Measurements from ENCODE around the gene CADPS2. TPM values are rescaled to one million over a fixed set of nuclear protein-coding genes. Genes with fewer than 3 reads are reported as not detected.

The CADPS2 gene
- total RNA-seq, 4 donors from 2014 or later: 8.7 to 27.9 (median 16.7) TPM

DNA sequence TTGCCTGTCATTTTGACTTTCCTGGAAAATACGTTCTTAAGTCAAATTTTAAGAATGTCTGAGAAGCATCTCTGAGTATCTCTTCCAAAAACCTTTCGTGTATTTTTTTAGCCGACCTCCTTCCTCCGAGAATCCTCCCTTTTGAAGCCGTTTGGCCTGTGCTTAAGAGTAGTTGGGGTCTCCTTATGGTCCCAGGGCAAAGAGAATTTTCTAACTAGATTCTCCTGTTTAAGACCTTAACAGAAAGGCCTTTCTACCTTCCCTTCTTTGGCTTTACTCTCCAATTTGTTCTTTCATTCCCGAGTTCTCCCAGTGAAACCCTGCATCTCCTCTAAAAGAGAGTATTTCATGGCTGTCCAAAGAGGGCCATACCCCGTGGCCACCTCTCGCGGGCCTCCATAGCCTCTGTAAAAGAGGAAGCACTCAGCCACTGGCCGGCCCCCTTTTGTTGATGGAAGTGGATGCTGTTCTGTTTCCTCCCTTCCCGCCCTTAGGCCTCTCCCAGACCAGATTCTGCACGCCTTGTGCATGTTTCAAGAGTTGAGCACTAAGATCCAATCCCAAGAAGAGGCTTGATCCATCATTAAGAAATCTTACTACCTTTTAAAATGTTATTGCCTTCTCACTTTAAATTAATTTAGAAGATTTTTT is 575.1 kb downstream of the CADPS2 start:
- TF ChIP-seq, protein P1, sequence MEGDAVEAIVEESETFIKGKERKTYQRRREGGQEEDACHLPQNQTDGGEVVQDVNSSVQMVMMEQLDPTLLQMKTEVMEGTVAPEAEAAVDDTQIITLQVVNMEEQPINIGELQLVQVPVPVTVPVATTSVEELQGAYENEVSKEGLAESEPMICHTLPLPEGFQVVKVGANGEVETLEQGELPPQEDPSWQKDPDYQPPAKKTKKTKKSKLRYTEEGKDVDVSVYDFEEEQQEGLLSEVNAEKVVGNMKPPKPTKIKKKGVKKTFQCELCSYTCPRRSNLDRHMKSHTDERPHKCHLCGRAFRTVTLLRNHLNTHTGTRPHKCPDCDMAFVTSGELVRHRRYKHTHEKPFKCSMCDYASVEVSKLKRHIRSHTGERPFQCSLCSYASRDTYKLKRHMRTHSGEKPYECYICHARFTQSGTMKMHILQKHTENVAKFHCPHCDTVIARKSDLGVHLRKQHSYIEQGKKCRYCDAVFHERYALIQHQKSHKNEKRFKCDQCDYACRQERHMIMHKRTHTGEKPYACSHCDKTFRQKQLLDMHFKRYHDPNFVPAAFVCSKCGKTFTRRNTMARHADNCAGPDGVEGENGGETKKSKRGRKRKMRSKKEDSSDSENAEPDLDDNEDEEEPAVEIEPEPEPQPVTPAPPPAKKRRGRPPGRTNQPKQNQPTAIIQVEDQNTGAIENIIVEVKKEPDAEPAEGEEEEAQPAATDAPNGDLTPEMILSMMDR (IDR thresholded peaks at IDR 0.05; ENCODE audit: low read depth): no peak

DNA sequence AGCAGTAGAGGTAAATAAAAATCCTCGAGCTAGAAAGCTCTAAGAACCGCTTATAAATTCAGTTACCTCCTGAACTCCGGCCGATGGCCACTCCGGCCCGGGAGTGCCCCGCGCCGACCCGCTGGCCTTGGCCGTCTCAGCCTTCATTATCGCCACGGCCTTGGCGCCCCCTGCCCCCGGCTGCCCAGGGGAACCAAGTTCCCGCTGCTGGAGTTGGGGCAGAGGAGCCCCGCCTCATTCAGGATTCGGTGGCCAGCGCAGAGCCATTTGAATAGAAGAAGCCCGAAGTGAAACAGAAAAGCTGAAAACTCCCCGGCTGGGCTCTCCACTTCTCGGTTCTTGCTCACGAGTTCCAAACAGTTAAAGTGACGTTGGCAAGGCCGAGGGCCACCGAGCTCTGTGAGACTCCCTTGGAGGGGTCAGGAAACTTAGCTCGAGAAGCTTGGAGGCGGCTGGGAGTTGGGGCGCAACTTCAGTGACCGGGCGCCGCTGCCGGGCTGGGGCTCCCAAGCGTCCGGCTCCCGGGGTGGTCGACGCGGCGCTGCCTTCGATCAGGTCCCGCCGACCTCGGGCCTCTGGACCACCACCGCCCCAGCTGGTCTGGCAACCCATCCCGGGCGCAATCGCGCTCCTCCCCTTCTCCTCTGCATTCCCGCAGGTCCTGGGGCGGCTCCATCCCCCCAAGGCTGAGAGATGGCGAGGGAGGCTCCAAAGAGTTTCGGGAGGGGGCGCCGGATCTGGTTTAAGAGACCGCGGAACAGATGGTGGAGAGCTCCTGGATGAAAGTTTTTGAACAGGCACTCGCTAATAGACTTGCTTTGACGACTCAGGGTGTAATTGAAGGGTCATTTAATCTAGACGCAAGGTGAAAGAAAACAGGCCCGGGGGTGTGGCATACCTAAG is 575.9 kb downstream of the CADPS2 start:
- TF ChIP-seq, protein P1 (IDR thresholded peaks at IDR 0.05; ENCODE audit: low read depth): no peak

DNA sequence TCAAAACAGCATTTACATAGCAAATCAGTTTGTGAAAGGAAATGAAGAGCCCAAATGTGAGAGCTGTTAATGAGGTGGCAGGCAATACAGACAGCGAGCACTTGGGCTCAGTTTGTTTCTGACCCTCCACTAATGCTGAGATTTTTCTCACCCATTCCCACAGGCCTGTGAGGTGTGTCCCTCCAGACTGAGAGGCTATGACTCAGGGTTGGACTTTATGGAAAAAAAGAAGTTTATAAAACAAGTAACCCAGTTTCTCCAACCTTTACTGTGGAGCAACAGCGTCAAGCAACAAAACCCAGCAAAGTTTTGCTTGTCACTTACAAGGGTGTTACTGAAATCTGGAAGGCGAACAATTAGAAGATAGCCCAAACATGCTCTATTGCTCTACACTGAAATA is 576.8 kb downstream of the CADPS2 start:
- TF ChIP-seq, protein P1 (IDR thresholded peaks at IDR 0.05; ENCODE audit: low read depth): no peak

DNA sequence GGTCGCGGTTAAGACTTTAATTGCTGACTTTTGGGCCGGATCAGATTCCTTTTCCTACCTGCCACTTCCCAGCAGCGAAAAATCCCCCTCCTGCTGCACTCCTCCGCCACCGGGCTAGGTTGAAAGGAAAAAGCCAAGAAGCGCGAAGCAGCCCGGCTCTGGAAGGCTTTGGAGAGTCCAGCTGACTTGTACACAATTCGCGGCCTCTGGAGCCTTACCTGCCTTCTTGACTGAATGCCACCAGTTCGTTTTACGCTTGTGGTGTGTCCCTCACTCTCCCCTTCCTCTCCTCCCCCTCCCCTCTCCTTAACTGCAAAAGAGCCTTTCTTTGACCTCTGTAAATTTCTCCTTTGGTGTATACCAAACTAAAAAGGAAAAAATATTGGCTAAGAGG is 579.0 kb downstream of the CADPS2 start:
- TF ChIP-seq, protein P1 (IDR thresholded peaks at IDR 0.05; ENCODE audit: low read depth): no peak

DNA sequence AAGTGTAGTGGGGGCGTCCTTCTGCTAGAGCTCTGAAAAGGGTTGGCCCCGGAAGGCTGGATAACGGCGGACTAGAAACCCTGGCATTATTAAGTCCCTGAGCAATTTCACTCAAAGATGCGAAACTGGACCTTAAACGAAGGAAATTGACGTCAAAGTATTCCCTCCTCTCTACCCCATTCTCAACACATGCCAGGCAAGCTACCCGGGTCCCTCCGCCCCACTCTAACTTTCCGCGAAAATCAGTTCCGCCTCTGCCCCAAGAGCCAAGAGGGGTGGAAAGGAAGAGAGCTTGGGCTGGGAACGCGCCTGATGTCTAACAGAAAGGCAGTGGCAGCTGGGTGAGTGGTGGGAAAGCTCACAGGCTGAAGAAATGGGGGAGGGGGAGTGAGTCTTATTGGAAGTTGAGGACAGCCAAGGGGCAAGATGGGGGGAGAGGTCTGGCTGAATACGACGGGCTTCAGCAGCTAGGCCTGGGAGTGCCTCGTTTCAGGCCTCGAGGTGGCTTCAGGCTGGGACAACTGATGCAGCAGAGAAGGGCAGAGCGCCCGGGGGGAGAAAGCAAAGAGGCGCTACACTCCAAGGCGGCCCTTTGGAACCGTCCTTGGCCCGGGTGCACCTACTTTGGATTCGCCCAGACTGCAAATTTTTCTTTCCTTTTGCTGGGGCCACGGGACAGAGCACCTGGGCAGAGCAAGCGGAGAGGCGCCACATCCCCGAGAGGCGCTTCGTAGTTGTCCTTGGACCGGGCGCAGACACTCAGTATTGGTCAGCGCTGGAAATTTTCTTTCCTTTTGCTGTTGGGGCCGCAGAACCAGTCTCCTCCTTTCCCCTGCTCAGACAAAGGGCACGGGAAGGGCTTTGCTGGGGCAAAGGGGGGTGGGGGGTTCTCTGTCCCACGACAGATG is 579.7 kb downstream of the CADPS2 start:
- TF ChIP-seq, protein P1 (IDR thresholded peaks at IDR 0.05; ENCODE audit: low read depth): no peak

DNA sequence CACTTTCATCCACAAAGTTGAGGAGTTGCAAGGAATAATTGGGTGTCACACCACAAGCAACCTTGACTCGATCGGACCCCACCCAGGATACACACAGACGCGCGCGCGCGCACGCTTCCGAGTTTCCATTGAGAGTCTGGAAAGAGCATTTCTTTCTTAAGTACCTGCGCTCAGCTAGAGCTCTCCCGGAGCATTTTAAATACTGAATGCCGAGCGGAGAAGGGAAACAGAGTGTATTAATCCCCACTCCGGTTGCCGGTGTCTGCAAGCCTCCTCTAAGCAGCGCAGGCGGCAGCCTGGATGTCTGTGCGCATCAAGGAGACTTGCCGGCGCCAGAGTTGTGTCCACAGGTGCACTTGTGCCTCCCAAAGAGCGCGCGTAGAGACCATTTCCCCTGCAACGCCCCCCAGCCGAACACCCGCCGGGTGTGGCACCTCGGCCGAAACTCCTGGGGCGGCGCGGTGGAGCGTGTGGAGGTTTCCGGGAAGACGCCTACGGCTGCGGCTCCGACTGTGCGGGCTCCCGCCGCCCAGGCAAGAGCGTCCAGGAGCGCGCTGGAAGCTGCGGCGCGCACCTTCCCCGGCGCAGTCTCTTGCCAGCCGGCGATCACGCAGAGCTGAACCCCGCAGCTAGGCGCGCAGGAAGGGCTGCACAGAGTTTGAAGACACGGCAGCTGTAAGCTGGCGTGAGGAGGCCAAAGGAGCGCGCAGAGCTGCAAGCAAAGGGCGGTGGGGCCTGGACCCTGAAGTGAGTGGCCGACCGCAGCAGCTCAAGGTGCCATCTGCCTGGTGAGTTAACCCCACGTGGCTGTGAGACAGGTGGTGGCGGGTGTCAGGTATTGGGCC is 580.6 kb downstream of the CADPS2 start:
- TF ChIP-seq, protein P1 (IDR thresholded peaks at IDR 0.05; ENCODE audit: low read depth): no peak

All from subcutaneous adipose tissue (tissue), 4 donors.